ENCODE measurements around the gene FBXW12. TPM values are rescaled to one million over a fixed set of nuclear protein-coding genes. Genes with fewer than 3 reads are reported as not detected.

The FBXW12 gene
- total and polyA plus RNA-seq, 2 of the 8 experiments (the other 6 are each of a cell fraction or from before 2014, with no cell fraction given) = 0.35 to 0.85 TPM

- no peak for DNase-seq (ENCODE audit: low read depth in 1 of 2, low spot score in 2 of 2)
- ChIA-PET CTCF (ENCODE audit: partially characterized antibody) (interaction anchor here (0.7 to 4.3 kb wide), 10 partner anchors 7 to 184 kb away, joined by 3 to 47 read pairs (median 8); partner anchors contain the start of gene CCDC51), POLR2A (ENCODE audit: partially characterized antibody) (interaction anchor here (1.0 to 31.5 kb wide), 3 partner anchors 6 to 175 kb away, joined by 3 to 650 read pairs (median 650); partner anchors contain the start of genes PLXNB1 and ZNF589)
- H3K79me1 ChIP-seq (ENCODE audit: low read depth, low read length) = no peaks in the 10 kb centered on the region; the same call in none of the 2 replicates
- no peaks in the 10 kb centered on the region; a peak in 1 of 4 replicates for H3K79me2 ChIP-seq (ENCODE audit: control insufficient read depth in 1 of 2, insufficient read depth in 2 of 2, low read length in 2 of 2)
- no peak overlapping the region for H3K27ac ChIP-seq (ENCODE audit: low read depth, low read length)
- no peak for FAIRE-seq
- no peaks in the 10 kb centered on the region for H3K23me2 ChIP-seq (ENCODE audit: low read depth, low read length)
- H3K36me3 ChIP-seq (ENCODE audit: control insufficient read depth in 2 of 4, insufficient read depth in 4 of 4, low read length in 3 of 4) = peaks cover 66 to 83% (median 77%) of the 10 kb centered on the region in 4 experiments
- H2BK12ac ChIP-seq (ENCODE audit: low read depth, low read length) = no peak overlapping the region
- H3K9me3 ChIP-seq (ENCODE audit: insufficient read depth in 2 of 2, low read depth in 1 of 2, low read length in 1 of 2) = no peaks in the 10 kb centered on the region
- TF ChIP-seq TBP (IDR thresholded peaks at IDR 0.05; ENCODE audit: low read depth, low read length) = no peak
- peak; percentile 62; the same call in 1 of the 2 replicates for TF ChIP-seq POLR2AphosphoS5 (IDR thresholded peaks at IDR 0.05; ENCODE audit: low read depth, low read length)
- no peaks in the 10 kb centered on the region for H3K27me3 ChIP-seq (replicated peaks in 1 of 4; ENCODE audit: control insufficient read depth in 3 of 4, extremely low read depth in 1 of 4, insufficient read depth in 3 of 4, low read length in 3 of 4)
- no peak overlapping the region for H2BK5ac ChIP-seq (ENCODE audit: low read depth, low read length)
- WGBS, 2 experiments (ENCODE audit: extremely low coverage in 1 of 2, insufficient coverage in 1 of 2, insufficient read length in 1 of 2, insufficient replicate concordance in 2 of 2, low coverage in 1 of 2, low lambda C conversion rate in 2 of 2, missing lambda C conversion rate in 1 of 2) = 94% methylated on average over 14 of the region's 14 CpGs; no CpG with 5 or more reads in 1 of the 2 experiments
- H4K5ac ChIP-seq (ENCODE audit: insufficient read length, low read depth, low read length) = no peak overlapping the region
- H3K4ac ChIP-seq (replicated peaks; ENCODE audit: insufficient read length, low read depth, low read length) = no peak overlapping the region
- no peak overlapping the region for H2BK20ac ChIP-seq (ENCODE audit: low read length)
- H4K8ac ChIP-seq (ENCODE audit: extremely low read depth, insufficient read depth, low read length) = no peak overlapping the region
- H3K4me2 ChIP-seq (ENCODE audit: insufficient read depth in 1 of 2, low read depth in 2 of 2, low read length in 2 of 2) = no peak overlapping the region
- no peak overlapping the region for H2AFZ ChIP-seq (ENCODE audit: low read length)
- H3K14ac ChIP-seq (ENCODE audit: insufficient read length) = no peak overlapping the region
- H4K91ac ChIP-seq (replicated peaks; ENCODE audit: insufficient read length, low read length) = no peak overlapping the region
- no peak overlapping the region for H2BK120ac ChIP-seq (replicated peaks; ENCODE audit: low read depth, low read length)
- peaks cover 13 to 47% of the 10 kb centered on the region in 2 experiments for H4K20me1 ChIP-seq (replicated peaks in 1 of 2; ENCODE audit: control insufficient read depth in 1 of 2, insufficient read depth in 2 of 2, low read length in 2 of 2)
- H3K23ac ChIP-seq (ENCODE audit: insufficient read length) = no peak overlapping the region
- H3K56ac ChIP-seq (replicated peaks; ENCODE audit: insufficient read length, low read depth, low read length) = no peak overlapping the region
- no peak overlapping the region for H3K18ac ChIP-seq (ENCODE audit: extremely low read depth, low read length)
- H3K4me3 ChIP-seq (ENCODE audit: extremely low read depth in 1 of 4, insufficient read depth in 2 of 4, low read depth in 3 of 4, low read length in 4 of 4) = no peak overlapping the region
- H3K4me1 ChIP-seq (replicated peaks in 1 of 4; ENCODE audit: control insufficient read depth in 3 of 4, insufficient read depth in 4 of 4, low read length in 3 of 4) = no peaks in the 10 kb centered on the region
- H2BK15ac ChIP-seq (ENCODE audit: low read length) = no peak overlapping the region
- no peak overlapping the region; a peak in 1 of 7 replicates for H3K9ac ChIP-seq (replicated peaks in 1 of 4; ENCODE audit: extremely low read depth in 1 of 4, low read depth in 3 of 4, low read length in 3 of 4)
- no peak overlapping the region for H2AK5ac ChIP-seq (ENCODE audit: low read depth, low read length)
Observed at GRCh38 chr3:48416091-48416505, 44.1 kb downstream of the FBXW12 start.

All from H1 (cell line).